Lower leg skin (tissue), 3 donors: ENCODE data around the gene RNF213.

Source experiments
- CTCF ChIP-seq, 3 donors: fragments of 450-650 bp; IDR thresholded peaks; one replicate each; pipeline ENCODE4 v1.5.1; 2016; ENCODE audit warnings: antibody characterized with exemption in 3 of 3, mild to moderate bottlenecking in 3 of 3, moderate library complexity in 2 of 3
- POLR2A ChIP-seq, 2 donors: fragments of 450-650 bp; IDR thresholded peaks; one replicate each; pipeline ENCODE4 v1.6.1; 2016 to 2017; ENCODE audit warnings: antibody characterized with exemption in 2 of 2, mild to moderate bottlenecking in 1 of 2, moderate library complexity in 1 of 2

- TF ChIP-seq CTCF (IDR thresholded peaks at IDR 0.05) (no peak), POLR2A (IDR thresholded peaks at IDR 0.05) (no peak)
Measured at GRCh38 chr17:80328634-80329380, 68.2 kb downstream of the RNF213 start.
